HG03558 (cell line): ENCODE results near the gene ERICH3.

ENCODE experiments used
- ATAC-seq: cut with Tn5 transposase; IDR thresholded peaks from one replicate; pipeline ENCODE4 v1.9.1; 2021; ENCODE audit warnings: moderate number of reproducible peaks; ENCODE audit not compliant: unreplicated experiment; ENCODE audit errors: extremely low read depth

ERICH3 gene

GRCh38 chr1:74593887-74594866, 79.4 kb downstream of the ERICH3 start:
- no peak for ATAC-seq

GRCh38 chr1:74592580-74593355, 80.8 kb downstream of the ERICH3 start:
- no peak for ATAC-seq

GRCh38 chr1:74591949-74592348, 81.6 kb downstream of the ERICH3 start:
- ATAC-seq: no peak

GRCh38 chr1:74590288-74590687, 83.3 kb downstream of the ERICH3 start:
- no peak for ATAC-seq

- no peak for ATAC-seq
Observed at GRCh38 chr1:74587888-74588287, 85.7 kb downstream of the ERICH3 start.

GRCh38 chr1:74586253-74586897, 87.2 kb downstream of the ERICH3 start:
- no peak for ATAC-seq

- ATAC-seq: no peak
Observed at GRCh38 chr1:74584185-74584584, 89.4 kb downstream of the ERICH3 start.

GRCh38 chr1:74583397-74583796, 90.2 kb downstream of the ERICH3 start:
- no peak for ATAC-seq

GRCh38 chr1:74579425-74579824, 94.2 kb downstream of the ERICH3 start:
- ATAC-seq: peak; percentile 98

- no peak for ATAC-seq
Observed at GRCh38 chr1:74578101-74578500, 95.5 kb downstream of the ERICH3 start.

- ATAC-seq: no peak
Observed at GRCh38 chr1:74571891-74572290, 101.7 kb downstream of the ERICH3 start.

- ATAC-seq: no peak
Observed at GRCh38 chr1:74571493-74571800, 102.1 kb downstream of the ERICH3 start.

- no peak for ATAC-seq
Observed at GRCh38 chr1:74570797-74571492, 102.6 kb downstream of the ERICH3 start.

GRCh38 chr1:74549932-74550331, 123.7 kb downstream of the ERICH3 start:
- no peak for ATAC-seq

GRCh38 chr1:74548961-74549750, 124.4 kb downstream of the ERICH3 start:
- ATAC-seq: no peak

GRCh38 chr1:74545821-74546220, 127.8 kb downstream of the ERICH3 start:
- ATAC-seq: no peak

GRCh38 chr1:74534241-74534640, 139.4 kb downstream of the ERICH3 start:
- ATAC-seq: no peak

GRCh38 chr1:74531796-74532195, 141.8 kb downstream of the ERICH3 start:
- ATAC-seq: no peak

- ATAC-seq: no peak
Observed at GRCh38 chr1:74530892-74531291, 142.7 kb downstream of the ERICH3 start.

GRCh38 chr1:74528123-74528522, 145.5 kb downstream of the ERICH3 start:
- no peak for ATAC-seq
